BLaER1 treated with 17β-estradiol and CSF1 and Interleukin-3, amounts not matched to agents 10 nM and 100 nM (cell line): ENCODE results near the gene MAD1L1.

Experiments
- H3K27ac ChIP-seq, 11 experiments: shearing (Covaris generic); formaldehyde crosslinking; 2 replicates each; pipeline ENCODE4 v1.8.1; 2022
- H3K27me3 ChIP-seq, 11 experiments: shearing (Covaris generic); formaldehyde crosslinking; 2 replicates each; pipeline ENCODE4 v1.8.1; 2022
- H3K36me3 ChIP-seq, 11 experiments: shearing (Covaris generic); formaldehyde crosslinking; 2 replicates each; pipeline ENCODE4 v1.8.1; 2022
- H3K4me1 ChIP-seq, 10 experiments: shearing (Covaris generic); formaldehyde crosslinking; 2 replicates each; pipeline ENCODE4 v1.8.1; 2022
- H3K4me2 ChIP-seq, 11 experiments: shearing (Covaris generic); formaldehyde crosslinking; 2 replicates each; pipeline ENCODE4 v1.8.1; 2022
- H3K4me3 ChIP-seq, 10 experiments: shearing (Covaris generic); formaldehyde crosslinking; 2 replicates each; pipeline ENCODE4 v1.8.1; 2022
- H3K9ac ChIP-seq, 11 experiments: shearing (Covaris generic); formaldehyde crosslinking; 2 replicates each; pipeline ENCODE4 v1.8.1; 2022
- H3K9me3 ChIP-seq, 11 experiments: shearing (Covaris generic); formaldehyde crosslinking; replicated peaks in 1 of 11; 2 replicates each; pipeline ENCODE4 v1.8.1; 2022
- H4K20me1 ChIP-seq, 11 experiments: shearing (Covaris generic); formaldehyde crosslinking; 2 replicates each; pipeline ENCODE4 v1.8.1; 2022
- Cebpa-rat ChIP-seq, 11 experiments: shearing (Covaris generic); IDR thresholded peaks; 2 replicates each; pipeline ENCODE4 v1.8.1; 2022

Gene MAD1L1

GRCh38 chr7:1956611-1957470 is 275.9 kb downstream of the MAD1L1 start:
- Histone ChIP-seq H3K4me2 (no peak overlapping the region), H3K9me3 (peaks cover 10 to 28% (median 20%) of the 10 kb centered on the region in 11 experiments), H3K9ac (no peak overlapping the region), H3K27me3 (peaks cover 0 to 42% (median 5%) of the 10 kb centered on the region in 11 experiments; a peak in 8 of 22 replicates), H3K27ac (no peak overlapping the region), H3K36me3 (peaks cover 32 to 73% (median 69%) of the 10 kb centered on the region in 11 experiments), H3K4me3 (no peak overlapping the region), H3K4me1 (peaks cover under 1 to 12% (median 5%) of the 10 kb centered on the region in 10 experiments; a peak in 17 of 20 replicates), H4K20me1 (peaks cover 0 to 95% (median 83%) of the 10 kb centered on the region in 11 experiments; a peak in 19 of 22 replicates)
- no peak for TF ChIP-seq Cebpa-rat (IDR thresholded peaks at IDR 0.05)

DNA sequence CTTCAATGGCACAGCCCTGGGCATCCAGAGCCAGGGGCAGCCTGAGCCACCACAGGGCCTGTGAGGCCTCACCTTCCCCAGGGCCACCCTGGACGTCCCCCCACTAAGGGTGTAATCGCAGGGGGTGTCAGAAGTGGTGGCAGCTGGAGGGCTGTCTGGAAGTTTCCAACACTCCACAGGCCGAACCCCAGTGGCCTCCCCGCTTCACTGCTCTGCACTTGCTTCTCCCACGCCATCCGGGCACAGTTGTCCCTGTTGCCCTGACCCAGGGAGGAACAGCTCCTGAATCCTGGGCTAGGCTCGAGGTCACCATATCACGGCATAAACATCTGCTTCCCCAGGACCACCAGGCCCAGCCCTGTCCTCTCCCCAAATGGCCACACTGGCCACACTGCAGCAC is 276.6 kb downstream of the MAD1L1 start:
- no peak overlapping the region for H3K9ac ChIP-seq
- no peak overlapping the region for H3K4me3 ChIP-seq
- peaks cover 8 to 19% (median 12%) of the 10 kb centered on the region in 10 experiments for H3K4me1 ChIP-seq
- H3K27me3 ChIP-seq, result peaks cover 0 to 41% (median 5%) of the 10 kb centered on the region in 11 experiments; a peak in 8 of 22 replicates
- no peak for TF ChIP-seq Cebpa-rat (IDR thresholded peaks at IDR 0.05)
- no peak overlapping the region for H3K27ac ChIP-seq
- peaks cover 32 to 74% (median 66%) of the 10 kb centered on the region in 11 experiments for H3K36me3 ChIP-seq
- no peak overlapping the region for H3K4me2 ChIP-seq
- H3K9me3 ChIP-seq, result peaks cover 4 to 21% (median 14%) of the 10 kb centered on the region in 11 experiments; a peak in 20 of 22 replicates
- peaks cover 0 to 96% (median 88%) of the 10 kb centered on the region in 11 experiments; a peak in 19 of 22 replicates for H4K20me1 ChIP-seq

GRCh38 chr7:1954366-1955004 is 278.3 kb downstream of the MAD1L1 start:
- TF ChIP-seq Cebpa-rat (IDR thresholded peaks at IDR 0.05), result no peak
- Histone ChIP-seq H3K36me3 (peaks cover 25 to 65% (median 58%) of the 10 kb centered on the region in 11 experiments; a peak in 20 of 22 replicates), H3K27ac (no peak overlapping the region), H4K20me1 (peaks cover 0 to 96% (median 92%) of the 10 kb centered on the region in 11 experiments; a peak in 20 of 22 replicates), H3K4me1 (peaks cover 24 to 36% (median 29%) of the 10 kb centered on the region in 10 experiments), H3K27me3 (peaks cover 0 to 24% (median 3%) of the 10 kb centered on the region in 11 experiments; a peak in 7 of 22 replicates), H3K9me3 (peaks cover 0 to 13% (median 9%) of the 10 kb centered on the region in 11 experiments; a peak in 17 of 22 replicates), H3K9ac (no peak overlapping the region), H3K4me2 (no peak overlapping the region), H3K4me3 (no peak overlapping the region)

- H3K9ac ChIP-seq, result no peak overlapping the region
- H3K4me1 ChIP-seq, result peaks cover 32 to 46% (median 36%) of the 10 kb centered on the region in 10 experiments
- H3K4me2 ChIP-seq, result no peak overlapping the region
- H3K4me3 ChIP-seq, result no peak overlapping the region
- H4K20me1 ChIP-seq, result peaks cover 0 to 96% (median 92%) of the 10 kb centered on the region in 11 experiments; a peak in 20 of 22 replicates
- peaks cover 0 to 14% (median 0%) of the 10 kb centered on the region in 11 experiments; a peak in 7 of 22 replicates for H3K27me3 ChIP-seq
- peaks cover 25 to 60% (median 49%) of the 10 kb centered on the region in 11 experiments; a peak in 20 of 22 replicates for H3K36me3 ChIP-seq
- TF ChIP-seq Cebpa-rat (IDR thresholded peaks at IDR 0.05), result no peak
- H3K9me3 ChIP-seq, result peaks cover 0 to 8% (median 4%) of the 10 kb centered on the region in 11 experiments; a peak in 17 of 22 replicates
- no peak overlapping the region for H3K27ac ChIP-seq
These were observed 279.2 kb downstream of the MAD1L1 start for GRCh38 chr7:1953199-1954190.

DNA sequence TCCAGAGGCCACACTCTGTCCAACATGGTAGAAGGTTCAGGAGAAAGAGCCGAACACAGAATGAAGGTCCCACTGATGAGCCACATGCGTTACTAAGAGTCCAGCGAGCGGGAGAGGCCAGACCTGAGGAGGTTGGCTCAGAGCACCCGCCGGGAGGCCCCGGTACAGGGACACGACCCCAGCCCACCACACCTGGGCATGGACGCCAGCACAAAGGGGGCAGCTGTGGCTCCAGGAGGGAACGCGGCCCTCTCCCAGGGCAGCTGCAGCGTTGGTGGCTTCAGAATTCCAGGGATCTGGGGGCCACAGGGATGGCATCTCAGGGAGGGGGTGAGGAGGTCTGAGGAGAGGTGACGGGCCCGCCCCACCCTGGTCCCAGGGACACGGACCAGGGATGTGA is 280.0 kb downstream of the MAD1L1 start:
- Histone ChIP-seq H4K20me1 (peaks cover 0 to 95% (median 90%) of the 10 kb centered on the region in 11 experiments; a peak in 19 of 22 replicates), H3K4me3 (no peak overlapping the region), H3K9ac (no peak overlapping the region), H3K36me3 (peaks cover 18 to 53% (median 42%) of the 10 kb centered on the region in 11 experiments; a peak in 20 of 22 replicates), H3K27ac (no peak overlapping the region), H3K27me3 (peaks cover 0 to 7% (median 0%) of the 10 kb centered on the region in 11 experiments; a peak in 4 of 22 replicates), H3K9me3 (peaks cover 0 to under 1% (median 0%) of the 10 kb centered on the region in 11 experiments; a peak in 1 of 22 replicates), H3K4me2 (peak overlapping the region in 1 of 11 experiments; percentile 93; a peak in 1 of 22 replicates), H3K4me1 (peaks cover 32 to 51% (median 37%) of the 10 kb centered on the region in 10 experiments)
- no peak for TF ChIP-seq Cebpa-rat (IDR thresholded peaks at IDR 0.05)

DNA sequence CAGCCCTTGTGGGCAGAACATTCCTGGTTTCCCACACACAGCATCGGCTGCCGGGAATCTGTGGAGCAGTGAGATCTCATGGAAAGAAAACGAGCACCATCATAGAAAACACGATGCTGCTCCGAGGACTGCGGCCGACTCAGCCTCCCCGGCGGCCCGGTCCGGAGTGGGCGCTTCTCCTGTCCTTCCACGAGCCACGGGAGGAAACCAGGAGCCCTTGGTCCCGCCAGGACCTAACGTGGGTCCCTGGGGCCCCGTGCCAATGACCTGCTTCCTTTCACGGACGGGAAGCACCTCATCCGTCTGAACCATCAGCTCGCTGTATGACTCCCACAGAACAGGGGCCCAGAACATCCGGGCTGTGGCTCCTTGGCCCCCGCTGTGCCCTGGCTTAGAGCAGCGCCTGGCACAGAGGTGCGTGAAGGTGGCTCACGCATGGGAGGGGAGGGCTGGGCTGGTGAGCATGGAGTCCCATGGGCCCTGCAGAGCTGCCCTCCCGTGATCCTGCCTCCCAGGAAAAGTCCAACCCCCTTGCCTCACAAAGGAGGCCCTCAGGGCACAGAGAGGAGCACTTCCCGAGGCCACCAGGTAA is 280.5 kb downstream of the MAD1L1 start:
- Histone ChIP-seq H3K9ac (no peak overlapping the region), H3K4me3 (no peak overlapping the region), H3K4me2 (peak overlapping the region in 10 of 11 experiments; percentile 79 to 94 (median 84); a peak in 14 of 22 replicates), H3K9me3 (no peaks in the 10 kb centered on the region), H3K27ac (no peak overlapping the region), H3K36me3 (peaks cover 13 to 47% (median 38%) of the 10 kb centered on the region in 11 experiments; a peak in 20 of 22 replicates), H3K27me3 (peaks cover 0 to 3% (median 0%) of the 10 kb centered on the region in 11 experiments; a peak in 2 of 22 replicates), H3K4me1 (peaks cover 32 to 56% (median 39%) of the 10 kb centered on the region in 10 experiments), H4K20me1 (peaks cover 0 to 95% (median 89%) of the 10 kb centered on the region in 11 experiments; a peak in 19 of 22 replicates)
- TF ChIP-seq Cebpa-rat (IDR thresholded peaks at IDR 0.05), result no peak

DNA sequence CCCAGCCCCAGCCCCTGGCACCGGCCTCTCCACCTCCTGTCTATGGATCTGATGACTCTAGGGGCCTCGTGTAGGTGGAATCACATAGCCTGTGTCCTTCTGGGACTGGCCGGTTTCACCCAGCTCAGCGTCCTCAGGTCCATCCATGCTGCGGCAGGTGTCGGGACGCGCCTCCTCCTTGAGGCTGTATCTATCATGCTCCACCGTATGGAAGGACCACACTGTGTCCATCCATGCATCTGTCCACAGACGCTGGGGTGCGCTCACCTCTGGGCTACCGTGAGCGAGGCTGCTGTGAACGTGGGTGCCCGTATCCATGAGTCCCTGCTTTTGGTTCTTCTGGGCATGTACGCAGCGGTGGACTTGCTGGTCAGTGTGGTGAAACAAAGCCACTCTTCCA is 281.1 kb downstream of the MAD1L1 start:
- Histone ChIP-seq H3K4me3 (no peak overlapping the region), H3K4me2 (peak overlapping the region; percentile 79 to 94 (median 84)), H3K27ac (peak overlapping the region in 1 of 11 experiments; percentile 58; a peak in 1 of 22 replicates), H3K4me1 (peaks cover 33 to 60% (median 45%) of the 10 kb centered on the region in 10 experiments), H3K9ac (no peak overlapping the region), H3K27me3 (peaks cover 0 to 3% (median 0%) of the 10 kb centered on the region in 11 experiments; a peak in 1 of 22 replicates), H3K36me3 (peaks cover 10 to 46% (median 35%) of the 10 kb centered on the region in 11 experiments; a peak in 19 of 22 replicates), H3K9me3 (no peaks in the 10 kb centered on the region), H4K20me1 (peaks cover 0 to 95% (median 89%) of the 10 kb centered on the region in 11 experiments; a peak in 19 of 22 replicates)
- no peak for TF ChIP-seq Cebpa-rat (IDR thresholded peaks at IDR 0.05)
